ENCODE data around the gene POGK. TPM values are rescaled to one million over a fixed set of nuclear protein-coding genes. Genes with fewer than 3 reads are reported as not detected.
A peak's percentile ranks its signal among the peaks of the same experiment; 100 is the strongest.

Gene POGK
- total RNA-seq, 2 experiments from 2014 or later, result 16.1 to 17.6 TPM

DNA sequence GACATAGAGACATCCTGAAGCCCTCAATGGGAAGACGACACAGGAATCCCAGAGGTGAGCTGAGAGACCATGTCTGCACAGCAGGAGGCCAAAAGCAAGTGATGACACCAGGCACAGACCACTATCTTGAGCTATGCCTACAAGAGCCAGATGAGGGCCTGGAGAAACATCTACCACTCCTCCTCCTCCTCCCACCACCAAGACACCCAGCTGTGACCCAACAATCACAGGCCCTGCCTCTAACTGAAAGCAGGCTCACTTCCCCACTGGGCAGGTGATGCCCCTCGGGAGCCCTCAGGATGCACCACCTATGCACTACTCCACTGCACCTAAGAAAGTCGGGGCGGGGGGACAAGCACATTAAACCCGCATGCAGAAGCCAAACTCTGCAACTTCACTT is 20.3 kb downstream of the POGK start:
- H3K4me1 Mint-ChIP-seq (ENCODE audit: low read depth), result peaks cover 5% of the 10 kb centered on the region
- H3K27ac Mint-ChIP-seq, result peak overlapping the region; percentile 12
- no peaks in the 10 kb centered on the region for H3K9me3 ChIP-seq (ENCODE audit: control insufficient read depth in 1 of 2, insufficient read depth in 1 of 2, low read length in 2 of 2)
- TF ChIP-seq, protein P1, sequence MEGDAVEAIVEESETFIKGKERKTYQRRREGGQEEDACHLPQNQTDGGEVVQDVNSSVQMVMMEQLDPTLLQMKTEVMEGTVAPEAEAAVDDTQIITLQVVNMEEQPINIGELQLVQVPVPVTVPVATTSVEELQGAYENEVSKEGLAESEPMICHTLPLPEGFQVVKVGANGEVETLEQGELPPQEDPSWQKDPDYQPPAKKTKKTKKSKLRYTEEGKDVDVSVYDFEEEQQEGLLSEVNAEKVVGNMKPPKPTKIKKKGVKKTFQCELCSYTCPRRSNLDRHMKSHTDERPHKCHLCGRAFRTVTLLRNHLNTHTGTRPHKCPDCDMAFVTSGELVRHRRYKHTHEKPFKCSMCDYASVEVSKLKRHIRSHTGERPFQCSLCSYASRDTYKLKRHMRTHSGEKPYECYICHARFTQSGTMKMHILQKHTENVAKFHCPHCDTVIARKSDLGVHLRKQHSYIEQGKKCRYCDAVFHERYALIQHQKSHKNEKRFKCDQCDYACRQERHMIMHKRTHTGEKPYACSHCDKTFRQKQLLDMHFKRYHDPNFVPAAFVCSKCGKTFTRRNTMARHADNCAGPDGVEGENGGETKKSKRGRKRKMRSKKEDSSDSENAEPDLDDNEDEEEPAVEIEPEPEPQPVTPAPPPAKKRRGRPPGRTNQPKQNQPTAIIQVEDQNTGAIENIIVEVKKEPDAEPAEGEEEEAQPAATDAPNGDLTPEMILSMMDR (IDR thresholded peaks at IDR 0.05), result no peak
- no peak for DNase-seq
- no peaks in the 10 kb centered on the region for H3K27me3 Mint-ChIP-seq
- H3K4me3 ChIP-seq (ENCODE audit: low read length), result no peak overlapping the region
- no peak for ATAC-seq (ENCODE audit: poor library complexity)
- ChIA-PET POLR2A (no interaction called here), CTCF (no interaction called here)
- intact Hi-C loops (cut with DNase I, micrococcal nuclease), result no loop called here
- H3K36me3 ChIP-seq (ENCODE audit: insufficient read depth, low read length), result peaks cover 71% of the 10 kb centered on the region
- H3K9me3 Mint-ChIP-seq, result no peaks in the 10 kb centered on the region
- no peak overlapping the region for H3K27ac ChIP-seq (ENCODE audit: low read depth in 1 of 2, low read length in 2 of 2)
- H3K36me3 Mint-ChIP-seq (ENCODE audit: low read depth), result peaks cover 83% of the 10 kb centered on the region
- no peaks in the 10 kb centered on the region for H3K4me1 ChIP-seq (ENCODE audit: insufficient read depth, low read length)
- no peaks in the 10 kb centered on the region for H3K27me3 ChIP-seq (ENCODE audit: control insufficient read depth in 1 of 2, insufficient read depth in 2 of 2, low read length in 2 of 2)
- H3K4me3 Mint-ChIP-seq, result no peak overlapping the region

DNA sequence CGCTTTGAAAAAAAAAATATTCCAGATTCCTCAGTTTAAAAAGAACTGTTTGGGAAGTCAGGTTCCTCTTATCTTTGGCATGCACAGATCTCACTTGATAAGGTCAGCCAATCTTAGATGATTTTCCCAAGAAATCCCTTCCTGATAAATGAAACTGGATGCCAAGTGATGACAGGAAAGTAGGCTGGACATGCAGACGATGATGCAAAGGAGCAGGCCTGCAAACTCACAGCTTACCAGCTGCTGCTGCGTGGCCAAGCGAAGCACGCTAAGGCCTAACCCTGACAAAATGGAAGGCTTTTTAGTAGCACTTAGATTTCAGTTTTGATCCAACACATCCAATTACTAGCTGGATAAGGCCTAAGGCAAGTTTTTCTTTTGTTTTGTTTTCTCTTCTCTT is 26.7 kb downstream of the POGK start:
- H3K36me3 ChIP-seq (ENCODE audit: insufficient read depth, low read length), result peaks cover 51% of the 10 kb centered on the region
- intact Hi-C loops (cut with DNase I, micrococcal nuclease), result no loop called here
- POLR2A ChIA-PET, result interaction anchor here (1.4 kb wide), 1 partner anchor 10 kb away, joined by 8 read pairs; the partner anchor contains the start of gene TADA1
- ATAC-seq (ENCODE audit: poor library complexity) (no peak), DNase-seq (no peak)
- H3K27ac ChIP-seq (ENCODE audit: low read depth in 1 of 2, low read length in 2 of 2), result no peak overlapping the region
- Mint-ChIP-seq H3K36me3 (ENCODE audit: low read depth) (peaks cover 85% of the 10 kb centered on the region), H3K4me1 (ENCODE audit: low read depth) (peaks cover 32% of the 10 kb centered on the region), H3K9me3 (no peaks in the 10 kb centered on the region), H3K4me3 (no peak overlapping the region), H3K27ac (no peak overlapping the region), H3K27me3 (no peaks in the 10 kb centered on the region)
- no peaks in the 10 kb centered on the region for H3K9me3 ChIP-seq (ENCODE audit: control insufficient read depth in 1 of 2, insufficient read depth in 1 of 2, low read length in 2 of 2)
- CTCF ChIA-PET, result no interaction called here
- H3K4me1 ChIP-seq (ENCODE audit: insufficient read depth, low read length), result peaks cover 3% of the 10 kb centered on the region
- H3K27me3 ChIP-seq (ENCODE audit: control insufficient read depth in 1 of 2, insufficient read depth in 2 of 2, low read length in 2 of 2), result no peaks in the 10 kb centered on the region
- TF ChIP-seq, protein P1 (IDR thresholded peaks at IDR 0.05), result no peak
- H3K4me3 ChIP-seq (ENCODE audit: low read length), result no peak overlapping the region

DNA sequence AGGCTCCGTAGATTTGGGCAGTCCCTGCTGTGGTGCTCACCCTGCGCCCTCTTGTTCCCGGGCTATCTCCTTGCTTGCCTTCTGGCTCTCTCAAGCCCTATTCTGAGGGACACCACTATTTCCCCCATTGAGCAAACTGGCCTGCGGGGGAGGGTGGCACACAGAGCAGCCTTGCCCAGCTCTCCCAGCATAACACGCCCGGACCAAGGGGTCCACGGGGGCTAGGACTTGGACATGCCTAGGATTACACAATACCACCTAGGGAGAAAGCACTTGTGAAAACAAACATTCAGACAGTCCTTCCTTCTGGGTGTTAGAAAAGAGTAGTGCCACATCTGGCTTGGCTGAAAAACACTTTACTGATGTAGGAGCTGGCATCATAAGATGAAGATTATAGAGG is 29.4 kb downstream of the POGK start:
- Histone ChIP-seq H3K27me3 (ENCODE audit: control insufficient read depth in 1 of 2, insufficient read depth in 2 of 2, low read length in 2 of 2) (no peaks in the 10 kb centered on the region), H3K27ac (ENCODE audit: low read depth in 1 of 2, low read length in 2 of 2) (no peak overlapping the region), H3K4me3 (ENCODE audit: low read length) (no peak overlapping the region), H3K4me1 (ENCODE audit: insufficient read depth, low read length) (peaks cover 9% of the 10 kb centered on the region), H3K9me3 (ENCODE audit: control insufficient read depth in 1 of 2, insufficient read depth in 1 of 2, low read length in 2 of 2) (no peaks in the 10 kb centered on the region), H3K36me3 (ENCODE audit: insufficient read depth, low read length) (peaks cover 28% of the 10 kb centered on the region)
- DNase-seq (no peak), ATAC-seq (ENCODE audit: poor library complexity) (no peak)
- Mint-ChIP-seq H3K9me3 (no peaks in the 10 kb centered on the region), H3K27ac (no peak overlapping the region), H3K36me3 (ENCODE audit: low read depth) (peaks cover 58% of the 10 kb centered on the region), H3K4me1 (ENCODE audit: low read depth) (peaks cover 58% of the 10 kb centered on the region), H3K4me3 (no peak overlapping the region), H3K27me3 (no peaks in the 10 kb centered on the region)
- POLR2A ChIA-PET, result interaction anchor here (1.3 kb wide), 1 partner anchor 8 kb away, joined by 3 read pairs; the partner anchor contains the start of gene TADA1
- TF ChIP-seq, protein P1 (IDR thresholded peaks at IDR 0.05), result no peak
- CTCF ChIA-PET, result interaction anchor here (0.9 kb wide), 1 partner anchor 42 kb away, joined by 3 read pairs; no protein-coding TSS in a partner anchor
- intact Hi-C loops (cut with DNase I, micrococcal nuclease), result no loop called here

All from CD4-positive, alpha-beta T cell (primary cell).